DMS114 treated with DMSO at 0.1 percent for 48 hours (cell line): ENCODE measurements around the gene SNCB.
"Not testable (repeated sequence)": the region's sequence is repeated elsewhere in the genome, so short reads cannot be mapped to it uniquely, and the experiment has no call there.

Experiments used
- DNase-seq: peaks from one replicate; lab custom pipeline; 2025; ENCODE audit not compliant: unreplicated experiment; lab: John Stamatoyannopoulos, UW

Gene SNCB

GRCh38 chr5:176601901-176602482 is 28.3 kb downstream of the SNCB start:
- DNase-seq = no peak

GRCh38 chr5:176599749-176600430 is 30.4 kb downstream of the SNCB start:
- DNase-seq = not testable (repeated sequence)

GRCh38 chr5:176597417-176598389 is 32.6 kb downstream of the SNCB start:
- no peak for DNase-seq

- no peak for DNase-seq
Measured at GRCh38 chr5:176596689-176597416, 33.5 kb downstream of the SNCB start.

- no peak for DNase-seq
Measured at GRCh38 chr5:176596069-176596644, 34.2 kb downstream of the SNCB start.

- no peak for DNase-seq
Measured at GRCh38 chr5:176595386-176595943, 34.9 kb downstream of the SNCB start.

GRCh38 chr5:176594554-176594953 is 35.8 kb downstream of the SNCB start:
- DNase-seq = no peak

- DNase-seq = no peak
Measured at GRCh38 chr5:176593273-176593869, 37.0 kb downstream of the SNCB start.

- DNase-seq = no peak
Measured at GRCh38 chr5:176592573-176592972, 37.8 kb downstream of the SNCB start.

GRCh38 chr5:176591667-176592066 is 38.7 kb downstream of the SNCB start:
- DNase-seq = not testable (repeated sequence)

GRCh38 chr5:176590035-176590717 is 40.2 kb downstream of the SNCB start:
- no peak for DNase-seq

GRCh38 chr5:176589039-176589769 is 41.1 kb downstream of the SNCB start:
- no peak for DNase-seq

GRCh38 chr5:176588297-176588696 is 42.0 kb downstream of the SNCB start:
- DNase-seq = no peak

GRCh38 chr5:176587398-176587797 is 42.9 kb downstream of the SNCB start:
- no peak for DNase-seq

- DNase-seq = no peak
Measured at GRCh38 chr5:176583076-176583475, 47.3 kb downstream of the SNCB start.

- no peak for DNase-seq
Measured at GRCh38 chr5:176581361-176581760, 49.0 kb downstream of the SNCB start.

GRCh38 chr5:176579323-176579722 is 51.0 kb downstream of the SNCB start:
- DNase-seq = no peak

- no peak for DNase-seq
Measured at GRCh38 chr5:176578391-176578808, 51.9 kb downstream of the SNCB start.
